ENCODE data around the gene TOX2. TPM values are rescaled to one million over a fixed set of nuclear protein-coding genes. Genes with fewer than 3 reads are reported as not detected.

The TOX2 gene
- polyA plus RNA-seq, 3 donors = 0.39 to 0.56 (median 0.47) TPM

- Mint-ChIP-seq H3K36me3 (no peaks in the 10 kb centered on the region), H3K9me3 (peaks cover 0 to 2% (median 0%) of the 10 kb centered on the region in 7 donors), H3K4me3 (no peak overlapping the region), H3K27ac (no peak overlapping the region), H3K27me3 (ENCODE audit: low read depth in 3 of 3) (peaks cover 22 to 25% (median 23%) of the 10 kb centered on the region in 3 donors), H3K4me1 (peaks cover 18% of the 10 kb centered on the region)
- H3K4me2 ChIP-seq (replicated peaks; ENCODE audit: extremely low read depth, low read length, poor library complexity, severe bottlenecking) = no peak overlapping the region
- TF ChIP-seq CTCF (IDR thresholded peaks at IDR 0.05) = no peak
- peaks cover 4 to 15% of the 10 kb centered on the region in 2 donors for H3K27me3 ChIP-seq (ENCODE audit: control insufficient read depth in 2 of 2, insufficient read depth in 2 of 2, low read length in 2 of 2)
- H3K27ac ChIP-seq (ENCODE audit: low read depth in 1 of 2, low read length in 2 of 2) = no peak overlapping the region
- H3K36me3 ChIP-seq (replicated peaks in 1 of 2; ENCODE audit: control insufficient read depth in 1 of 2, insufficient read depth in 2 of 2, low read length in 2 of 2) = no peaks in the 10 kb centered on the region
- no peaks in the 10 kb centered on the region for H3K79me2 ChIP-seq (ENCODE audit: insufficient read depth, low read length)
- peaks cover 17 to 18% of the 10 kb centered on the region in 2 donors for H3K4me1 ChIP-seq (ENCODE audit: control insufficient read depth in 1 of 2, insufficient read depth in 2 of 2, low read length in 2 of 2)
- intact Hi-C loops (cut with micrococcal nuclease) = no loop called here
- no peaks in the 10 kb centered on the region for H3K9me3 ChIP-seq (replicated peaks in 1 of 2; ENCODE audit: control insufficient read depth in 1 of 2, insufficient read depth in 1 of 2, low read length in 2 of 2)
- H3K9ac ChIP-seq (ENCODE audit: insufficient read depth, low read length, poor library complexity, severe bottlenecking) = no peak overlapping the region
- no peaks in the 10 kb centered on the region for H4K20me1 ChIP-seq (ENCODE audit: insufficient read depth, low read length)
- no peak overlapping the region for H3K4me3 ChIP-seq (replicated peaks in 1 of 3; ENCODE audit: low read depth in 2 of 3, low read length in 3 of 3)
- WGBS (ENCODE audit: insufficient coverage) = no CpG with 5 or more reads among the region's 2 CpGs
- DNase-seq = no peak
- H2AFZ ChIP-seq (ENCODE audit: insufficient read depth, low read depth, low read length, poor library complexity, severe bottlenecking) = no peak overlapping the region
These were observed 58.0 kb downstream of the TOX2 start for GRCh38 chr20:43972692-43973091.

DNA sequence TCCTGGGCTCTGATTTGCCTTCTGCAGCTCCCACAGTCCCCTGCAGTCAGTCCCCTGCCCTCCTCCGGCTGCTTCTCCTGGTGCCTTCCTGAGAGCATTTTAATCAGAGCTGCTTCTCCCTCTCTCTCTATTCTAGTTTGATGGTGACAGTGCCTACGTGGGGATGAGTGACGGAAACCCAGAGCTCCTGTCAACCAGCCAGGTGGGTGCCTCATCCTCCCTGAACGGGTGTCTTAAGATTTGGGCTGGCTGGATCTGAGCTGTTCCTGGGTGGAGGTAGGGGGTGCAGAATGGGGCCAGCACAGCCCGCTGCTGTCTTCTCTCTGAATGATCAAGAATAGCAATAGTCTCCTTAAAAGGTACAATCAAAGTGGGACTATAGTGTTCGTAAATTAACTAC, 58.6 kb downstream of the TOX2 start:
- Mint-ChIP-seq H3K27ac (peak overlapping the region in 1 of 7 donors; percentile 25), H3K9me3 (peaks cover 0 to 2% (median 0%) of the 10 kb centered on the region in 7 donors), H3K4me3 (peak overlapping the region in 1 of 2 donors; percentile 67), H3K27me3 (ENCODE audit: low read depth in 3 of 3) (peaks cover 27 to 29% (median 29%) of the 10 kb centered on the region in 3 donors), H3K36me3 (no peaks in the 10 kb centered on the region), H3K4me1 (peaks cover 18% of the 10 kb centered on the region)
- no peak for DNase-seq
- Histone ChIP-seq H2AFZ (ENCODE audit: insufficient read depth, low read depth, low read length, poor library complexity, severe bottlenecking) (no peak overlapping the region), H3K9me3 (replicated peaks in 1 of 2; ENCODE audit: control insufficient read depth in 1 of 2, insufficient read depth in 1 of 2, low read length in 2 of 2) (no peaks in the 10 kb centered on the region), H3K27ac (ENCODE audit: low read depth in 1 of 2, low read length in 2 of 2) (no peak overlapping the region), H3K27me3 (ENCODE audit: control insufficient read depth in 2 of 2, insufficient read depth in 2 of 2, low read length in 2 of 2) (peaks cover 5 to 16% of the 10 kb centered on the region in 2 donors), H3K79me2 (ENCODE audit: insufficient read depth, low read length) (no peaks in the 10 kb centered on the region), H3K4me1 (ENCODE audit: control insufficient read depth in 1 of 2, insufficient read depth in 2 of 2, low read length in 2 of 2) (peaks cover 17 to 18% of the 10 kb centered on the region in 2 donors), H3K36me3 (replicated peaks in 1 of 2; ENCODE audit: control insufficient read depth in 1 of 2, insufficient read depth in 2 of 2, low read length in 2 of 2) (no peaks in the 10 kb centered on the region), H3K9ac (ENCODE audit: insufficient read depth, low read length, poor library complexity, severe bottlenecking) (no peak overlapping the region), H3K4me2 (replicated peaks; ENCODE audit: extremely low read depth, low read length, poor library complexity, severe bottlenecking) (no peak overlapping the region), H3K4me3 (replicated peaks in 1 of 3; ENCODE audit: low read depth in 2 of 3, low read length in 3 of 3) (no peak overlapping the region), H4K20me1 (ENCODE audit: insufficient read depth, low read length) (no peaks in the 10 kb centered on the region)
- intact Hi-C loops (cut with micrococcal nuclease) = no loop called here
- TF ChIP-seq CTCF (IDR thresholded peaks at IDR 0.05) = no peak
- WGBS (ENCODE audit: insufficient coverage) = 96% methylated on average over 4 of the region's 6 CpGs
